GM23338 (cell line): Measurements from ENCODE around the gene EXOC6B.

Experiments
- CREB1 ChIP-seq: fragments of 250-450 bp; sonication (Bioruptor Pico); IDR thresholded peaks from 2 replicates; pipeline ENCODE4 v1.5.0; 2020; ENCODE audit warnings: low read depth, mild to moderate bottlenecking, moderate library complexity
- EZH2 ChIP-seq: fragments of 200-600 bp; sonication (generic); IDR thresholded peaks from one replicate; pipeline ENCODE4 v1.8.0; 2017; ENCODE audit warnings: antibody characterized with exemption, mild to moderate bottlenecking, low read depth; ENCODE audit not compliant: unreplicated experiment
- EZH2phosphoT487 ChIP-seq: fragments of 200-600 bp; sonication (generic); IDR thresholded peaks from one replicate; pipeline ENCODE4 v1.8.1; 2018; ENCODE audit warnings: antibody characterized with exemption; ENCODE audit not compliant: unreplicated experiment
- JUNB ChIP-seq: IDR thresholded peaks from one replicate; pipeline ENCODE4 v1.6.1; 2016; ENCODE audit warnings: antibody characterized with exemption; ENCODE audit not compliant: unreplicated experiment
- POLR2AphosphoS5 ChIP-seq: IDR thresholded peaks from 2 replicates; pipeline ENCODE4 v1.6.1; 2016; ENCODE audit warnings: antibody characterized with exemption, low read depth
- STAT1 ChIP-seq: IDR thresholded peaks from one replicate; pipeline ENCODE4 v1.6.1; 2016; ENCODE audit warnings: antibody characterized with exemption; ENCODE audit not compliant: unreplicated experiment
- TF ChIP-seq, protein P1 (sequence below), 2 experiments: fragments of 200-600 bp in 1 of 2; sonication (generic) in 1 of 2; conservative IDR thresholded peaks; 2 replicates each; pipeline versions ENCODE4 v1.5.1 to v1.6.1; 2016 to 2017; ENCODE audit warnings: antibody characterized with exemption in 2 of 2, low read depth in 2 of 2, mild to moderate bottlenecking in 2 of 2, moderate library complexity in 1 of 2
- TF ChIP-seq, protein P2 (sequence below): IDR thresholded peaks from one replicate; pipeline ENCODE4 v1.6.1; 2018; ENCODE audit warnings: antibody characterized with exemption; ENCODE audit not compliant: unreplicated experiment

DNA sequence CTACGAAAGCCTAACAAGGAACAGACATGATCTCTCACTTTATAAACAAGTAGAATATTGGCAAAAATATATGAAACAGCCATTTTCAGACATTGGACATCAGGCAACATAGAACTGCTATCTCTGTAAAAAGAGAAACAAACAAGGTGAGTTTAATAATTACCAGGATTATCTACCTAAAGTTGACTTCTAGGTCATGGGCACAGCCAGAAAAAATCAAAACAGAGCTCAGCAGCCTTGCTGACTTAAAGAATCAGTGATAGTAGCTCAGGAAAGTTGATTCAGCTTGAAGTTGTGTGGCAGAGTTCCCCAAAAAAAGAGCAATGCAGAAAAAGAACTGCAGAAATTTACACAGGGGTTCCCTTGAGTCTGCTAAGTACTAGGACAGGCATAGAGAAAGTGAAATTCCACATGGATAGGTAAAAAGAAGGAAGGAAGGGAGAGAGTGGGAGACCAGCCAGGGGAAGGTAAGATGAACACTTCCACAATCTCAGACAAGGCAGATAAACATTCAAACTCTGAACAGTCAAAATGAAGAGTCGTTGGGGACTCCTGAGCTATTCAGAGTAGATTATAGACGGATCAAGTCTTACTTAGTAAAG, 102.0 kb downstream of the EXOC6B start:
- TF ChIP-seq CREB1 (CRISPR knock-in tag) (no peak), EZH2 (no peak), JUNB (no peak), STAT1 (no peak), EZH2phosphoT487 (no peak), POLR2AphosphoS5 (no peak)
- TF ChIP-seq, protein P1, sequence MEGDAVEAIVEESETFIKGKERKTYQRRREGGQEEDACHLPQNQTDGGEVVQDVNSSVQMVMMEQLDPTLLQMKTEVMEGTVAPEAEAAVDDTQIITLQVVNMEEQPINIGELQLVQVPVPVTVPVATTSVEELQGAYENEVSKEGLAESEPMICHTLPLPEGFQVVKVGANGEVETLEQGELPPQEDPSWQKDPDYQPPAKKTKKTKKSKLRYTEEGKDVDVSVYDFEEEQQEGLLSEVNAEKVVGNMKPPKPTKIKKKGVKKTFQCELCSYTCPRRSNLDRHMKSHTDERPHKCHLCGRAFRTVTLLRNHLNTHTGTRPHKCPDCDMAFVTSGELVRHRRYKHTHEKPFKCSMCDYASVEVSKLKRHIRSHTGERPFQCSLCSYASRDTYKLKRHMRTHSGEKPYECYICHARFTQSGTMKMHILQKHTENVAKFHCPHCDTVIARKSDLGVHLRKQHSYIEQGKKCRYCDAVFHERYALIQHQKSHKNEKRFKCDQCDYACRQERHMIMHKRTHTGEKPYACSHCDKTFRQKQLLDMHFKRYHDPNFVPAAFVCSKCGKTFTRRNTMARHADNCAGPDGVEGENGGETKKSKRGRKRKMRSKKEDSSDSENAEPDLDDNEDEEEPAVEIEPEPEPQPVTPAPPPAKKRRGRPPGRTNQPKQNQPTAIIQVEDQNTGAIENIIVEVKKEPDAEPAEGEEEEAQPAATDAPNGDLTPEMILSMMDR (conservative IDR thresholded peaks at IDR 0.05; ENCODE audit: low read depth in 2 of 2) = no peak
- TF ChIP-seq, protein P2, sequence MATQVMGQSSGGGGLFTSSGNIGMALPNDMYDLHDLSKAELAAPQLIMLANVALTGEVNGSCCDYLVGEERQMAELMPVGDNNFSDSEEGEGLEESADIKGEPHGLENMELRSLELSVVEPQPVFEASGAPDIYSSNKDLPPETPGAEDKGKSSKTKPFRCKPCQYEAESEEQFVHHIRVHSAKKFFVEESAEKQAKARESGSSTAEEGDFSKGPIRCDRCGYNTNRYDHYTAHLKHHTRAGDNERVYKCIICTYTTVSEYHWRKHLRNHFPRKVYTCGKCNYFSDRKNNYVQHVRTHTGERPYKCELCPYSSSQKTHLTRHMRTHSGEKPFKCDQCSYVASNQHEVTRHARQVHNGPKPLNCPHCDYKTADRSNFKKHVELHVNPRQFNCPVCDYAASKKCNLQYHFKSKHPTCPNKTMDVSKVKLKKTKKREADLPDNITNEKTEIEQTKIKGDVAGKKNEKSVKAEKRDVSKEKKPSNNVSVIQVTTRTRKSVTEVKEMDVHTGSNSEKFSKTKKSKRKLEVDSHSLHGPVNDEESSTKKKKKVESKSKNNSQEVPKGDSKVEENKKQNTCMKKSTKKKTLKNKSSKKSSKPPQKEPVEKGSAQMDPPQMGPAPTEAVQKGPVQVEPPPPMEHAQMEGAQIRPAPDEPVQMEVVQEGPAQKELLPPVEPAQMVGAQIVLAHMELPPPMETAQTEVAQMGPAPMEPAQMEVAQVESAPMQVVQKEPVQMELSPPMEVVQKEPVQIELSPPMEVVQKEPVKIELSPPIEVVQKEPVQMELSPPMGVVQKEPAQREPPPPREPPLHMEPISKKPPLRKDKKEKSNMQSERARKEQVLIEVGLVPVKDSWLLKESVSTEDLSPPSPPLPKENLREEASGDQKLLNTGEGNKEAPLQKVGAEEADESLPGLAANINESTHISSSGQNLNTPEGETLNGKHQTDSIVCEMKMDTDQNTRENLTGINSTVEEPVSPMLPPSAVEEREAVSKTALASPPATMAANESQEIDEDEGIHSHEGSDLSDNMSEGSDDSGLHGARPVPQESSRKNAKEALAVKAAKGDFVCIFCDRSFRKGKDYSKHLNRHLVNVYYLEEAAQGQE = no peak
